ENCODE measurements around the gene EEF2K.

Gene EEF2K

GRCh38 chr16:22313876-22314470 is 107.9 kb downstream of the EEF2K start:
- TF ChIP-seq, protein P1, sequence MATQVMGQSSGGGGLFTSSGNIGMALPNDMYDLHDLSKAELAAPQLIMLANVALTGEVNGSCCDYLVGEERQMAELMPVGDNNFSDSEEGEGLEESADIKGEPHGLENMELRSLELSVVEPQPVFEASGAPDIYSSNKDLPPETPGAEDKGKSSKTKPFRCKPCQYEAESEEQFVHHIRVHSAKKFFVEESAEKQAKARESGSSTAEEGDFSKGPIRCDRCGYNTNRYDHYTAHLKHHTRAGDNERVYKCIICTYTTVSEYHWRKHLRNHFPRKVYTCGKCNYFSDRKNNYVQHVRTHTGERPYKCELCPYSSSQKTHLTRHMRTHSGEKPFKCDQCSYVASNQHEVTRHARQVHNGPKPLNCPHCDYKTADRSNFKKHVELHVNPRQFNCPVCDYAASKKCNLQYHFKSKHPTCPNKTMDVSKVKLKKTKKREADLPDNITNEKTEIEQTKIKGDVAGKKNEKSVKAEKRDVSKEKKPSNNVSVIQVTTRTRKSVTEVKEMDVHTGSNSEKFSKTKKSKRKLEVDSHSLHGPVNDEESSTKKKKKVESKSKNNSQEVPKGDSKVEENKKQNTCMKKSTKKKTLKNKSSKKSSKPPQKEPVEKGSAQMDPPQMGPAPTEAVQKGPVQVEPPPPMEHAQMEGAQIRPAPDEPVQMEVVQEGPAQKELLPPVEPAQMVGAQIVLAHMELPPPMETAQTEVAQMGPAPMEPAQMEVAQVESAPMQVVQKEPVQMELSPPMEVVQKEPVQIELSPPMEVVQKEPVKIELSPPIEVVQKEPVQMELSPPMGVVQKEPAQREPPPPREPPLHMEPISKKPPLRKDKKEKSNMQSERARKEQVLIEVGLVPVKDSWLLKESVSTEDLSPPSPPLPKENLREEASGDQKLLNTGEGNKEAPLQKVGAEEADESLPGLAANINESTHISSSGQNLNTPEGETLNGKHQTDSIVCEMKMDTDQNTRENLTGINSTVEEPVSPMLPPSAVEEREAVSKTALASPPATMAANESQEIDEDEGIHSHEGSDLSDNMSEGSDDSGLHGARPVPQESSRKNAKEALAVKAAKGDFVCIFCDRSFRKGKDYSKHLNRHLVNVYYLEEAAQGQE (IDR thresholded peaks at IDR 0.05; ENCODE audit: insufficient read depth in 1 of 2, low read depth in 2 of 2, low read length in 2 of 2), result no peak
- TF ChIP-seq POLR2AphosphoS5 (IDR thresholded peaks at IDR 0.05; ENCODE audit: low read depth, low read length), result no peak
- TF ChIP-seq TAF1 (IDR thresholded peaks at IDR 0.05; ENCODE audit: borderline replicate concordance, insufficient read depth, low read length), result no peak
- TF ChIP-seq SIN3A (IDR thresholded peaks at IDR 0.05; ENCODE audit: borderline replicate concordance, insufficient read depth, low read length), result no peak
- TF ChIP-seq FOXP2 (optimal IDR thresholded peaks at IDR 0.05; ENCODE audit: borderline replicate concordance, extremely low read depth, extremely low read length, insufficient read depth), result no peak

DNA sequence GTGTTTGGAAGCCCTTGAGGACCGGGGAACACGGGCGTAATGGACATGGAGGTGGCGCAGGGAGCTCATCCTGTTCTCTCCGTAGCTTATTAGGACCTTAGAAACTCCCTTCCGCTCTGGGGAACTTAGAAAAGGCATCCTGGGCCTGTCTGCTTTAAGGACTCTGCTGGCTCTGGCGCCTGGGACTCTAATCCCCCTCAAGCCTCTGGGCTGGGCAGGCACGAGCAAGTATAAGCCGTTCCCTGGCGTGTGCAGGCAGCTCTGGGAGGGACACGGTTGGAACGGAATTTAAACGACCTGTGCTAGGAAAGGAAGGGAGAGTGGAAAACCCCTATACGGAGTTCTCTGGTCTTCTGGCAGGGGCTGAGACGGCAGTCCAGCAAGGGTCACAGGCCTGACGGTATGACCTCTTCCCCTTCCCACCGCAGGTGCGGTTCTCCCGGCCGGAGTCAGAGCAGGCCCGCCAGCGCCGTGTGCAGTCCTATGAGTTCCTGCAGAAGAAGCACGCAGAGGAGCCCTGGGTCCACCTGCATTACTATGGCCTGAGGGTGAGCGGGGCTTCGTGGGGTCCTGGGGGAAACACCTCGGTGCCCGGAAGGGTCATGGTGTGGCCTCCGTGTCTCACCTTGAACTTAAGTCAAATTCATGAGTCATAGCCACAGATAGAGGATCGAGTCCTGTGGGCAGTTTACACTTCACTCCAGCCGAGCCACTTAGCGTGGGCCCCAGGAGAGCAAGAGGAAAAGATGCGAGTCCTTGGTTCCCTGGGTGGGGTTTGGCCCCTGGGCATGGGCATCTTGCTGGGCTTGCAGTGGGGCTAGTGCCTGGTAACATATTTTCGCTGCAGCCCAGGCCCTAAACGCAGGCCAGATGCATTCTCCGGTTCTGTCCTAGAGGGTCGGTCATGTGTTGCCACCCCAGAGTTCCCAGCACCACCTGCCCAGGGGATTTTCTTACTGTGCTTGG is 108.9 kb downstream of the EEF2K start:
- TF ChIP-seq FOXP2 (optimal IDR thresholded peaks at IDR 0.05; ENCODE audit: borderline replicate concordance, extremely low read depth, extremely low read length, insufficient read depth) (no peak), POLR2AphosphoS5 (IDR thresholded peaks at IDR 0.05; ENCODE audit: low read depth, low read length) (0 out of 2 replicates have a peak, but pooled peaks have one; percentile 20)

- no peak for TF ChIP-seq FOXP2 (optimal IDR thresholded peaks at IDR 0.05; ENCODE audit: borderline replicate concordance, extremely low read depth, extremely low read length, insufficient read depth)
- TF ChIP-seq POLR2AphosphoS5 (IDR thresholded peaks at IDR 0.05; ENCODE audit: low read depth, low read length), result no peak
- no peak for TF ChIP-seq SIN3A (IDR thresholded peaks at IDR 0.05; ENCODE audit: borderline replicate concordance, insufficient read depth, low read length)
- TF ChIP-seq, protein P1 (IDR thresholded peaks at IDR 0.05; ENCODE audit: insufficient read depth in 1 of 2, low read depth in 2 of 2, low read length in 2 of 2), result no peak
- no peak for TF ChIP-seq TAF1 (IDR thresholded peaks at IDR 0.05; ENCODE audit: borderline replicate concordance, insufficient read depth, low read length)
Observed at GRCh38 chr16:22315979-22316378, 109.9 kb downstream of the EEF2K start.

DNA sequence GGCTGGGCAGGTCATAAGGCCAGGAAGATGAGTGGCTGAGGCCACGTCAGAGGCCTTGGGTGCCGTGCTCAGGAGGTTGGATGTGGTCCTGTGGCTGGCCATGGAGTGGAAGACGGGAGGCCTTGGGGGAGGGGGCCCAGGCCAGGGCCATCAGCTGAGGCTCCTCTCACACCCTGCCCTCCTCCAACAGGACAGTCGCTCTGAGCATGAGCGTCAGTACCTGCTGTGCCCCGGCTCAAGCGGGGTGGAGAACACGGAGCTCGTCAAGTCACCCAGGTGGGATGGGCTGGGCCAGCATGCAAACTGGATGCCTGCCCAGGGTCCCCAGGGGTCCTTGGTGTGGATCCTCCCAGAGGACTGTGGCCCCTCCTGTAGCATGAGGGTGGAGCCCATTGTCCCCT is 110.3 kb downstream of the EEF2K start:
- TF ChIP-seq, protein P1 (IDR thresholded peaks at IDR 0.05; ENCODE audit: insufficient read depth in 1 of 2, low read depth in 2 of 2, low read length in 2 of 2), result no peak
- TF ChIP-seq POLR2AphosphoS5 (IDR thresholded peaks at IDR 0.05; ENCODE audit: low read depth, low read length), result no peak

- TF ChIP-seq, protein P1 (IDR thresholded peaks at IDR 0.05; ENCODE audit: insufficient read depth in 1 of 2, low read depth in 2 of 2, low read length in 2 of 2), result no peak
- TF ChIP-seq TAF1 (IDR thresholded peaks at IDR 0.05; ENCODE audit: borderline replicate concordance, insufficient read depth, low read length) (no peak), SIN3A (IDR thresholded peaks at IDR 0.05; ENCODE audit: borderline replicate concordance, insufficient read depth, low read length) (no peak), FOXP2 (optimal IDR thresholded peaks at IDR 0.05; ENCODE audit: borderline replicate concordance, extremely low read depth, extremely low read length, insufficient read depth) (no peak), POLR2AphosphoS5 (IDR thresholded peaks at IDR 0.05; ENCODE audit: low read depth, low read length) (no peak)
Observed at GRCh38 chr16:22317001-22317530, 111.0 kb downstream of the EEF2K start.
